Right lobe of liver (tissue), 6 donors: ENCODE data around the gene PRDM2. TPM values are rescaled to one million over a fixed set of nuclear protein-coding genes. Genes with fewer than 3 reads are reported as not detected.
"Not testable (repeated sequence)": the region's sequence is repeated elsewhere in the genome, so short reads cannot be mapped to it uniquely, and the experiment has no call there.

ENCODE experiments used
- ATAC-seq, 4 donors: fragments of 200-7000 bp; cut with Tn5 transposase; one replicate each; pipeline ENCODE4 v1.9.1; 2020; ENCODE audit warnings: mild to moderate bottlenecking in 4 of 4, moderate library complexity in 4 of 4
- DNase-seq, 3 donors: peaks; one replicate each; pipeline ENCODE4 v3.0.0-alpha.2; 2020
- H3K27ac ChIP-seq, 3 donors: fragments of 200-600 bp; one replicate each; pipeline ENCODE4 v1.8.0; 2022
- H3K27me3 ChIP-seq, 2 donors: fragments of 200-600 bp; one replicate each; pipeline ENCODE4 v1.8.0; 2022
- H3K36me3 ChIP-seq, 4 donors: fragments of 200-600 bp; sonication (generic) in 1 of 4; one replicate each; pipeline versions ENCODE4 v1.5.1 to v1.8.0; 2017 to 2022; ENCODE audit warnings: control low read depth in 1 of 4
- H3K4me1 ChIP-seq, 4 donors: fragments of 200-600 bp; sonication (generic) in 1 of 4; one replicate each; pipeline versions ENCODE4 v1.5.1 to v1.8.0; 2017 to 2022; ENCODE audit warnings: control low read depth in 1 of 4
- H3K4me3 ChIP-seq, 3 donors: fragments of 200-600 bp; one replicate each; pipeline ENCODE4 v1.8.0; 2022
- H3K9me3 ChIP-seq, 4 donors: fragments of 200-600 bp; sonication (generic) in 1 of 4; one replicate each; pipeline versions ENCODE4 v1.5.1 to v1.8.0; 2017 to 2022; ENCODE audit warnings: control low read depth in 1 of 4
- CTCF ChIP-seq, 4 donors: fragments of 200-600 bp in 3 of 4; fragments of 450-650 bp in 1 of 4; IDR thresholded peaks; one replicate each; pipeline versions ENCODE4 v1.5.1 to v1.8.0; 2016 to 2022; ENCODE audit warnings: antibody characterized with exemption in 4 of 4, mild to moderate bottlenecking in 2 of 4
- POLR2A ChIP-seq: fragments of 450-650 bp; IDR thresholded peaks from one replicate; pipeline ENCODE4 v1.6.1; 2017; ENCODE audit warnings: antibody characterized with exemption, mild to moderate bottlenecking
- WGBS: methylation state at CpG from one replicate; pipeline ENCODE4 v1.1.6; 2018; ENCODE audit warnings: low coverage, low lambda C conversion rate; ENCODE audit not compliant: insufficient coverage; ENCODE audit errors: missing lambda C conversion rate; 5-methylcytosine and 5-hydroxymethylcytosine counted together
- intact Hi-C, 2 donors: fragments of 100-400 bp; cut with DNase I; formaldehyde crosslinking; loops; one replicate each; pipeline versions ENCODE4 v1.11.2 to v1.14.1; 2022
- total RNA-seq, 6 experiments: library from RNA; depleted of rRNA in 2 of 6; stranded (reverse); fragments of >200 nt in 2 of 6; fragmentation: NEBNext Ultra II Directional in 3 of 6; extraction: Animal tissue kit (Norgen Biotek cat#: 25700) in 3 of 6; gene quantifications; one replicate each; pipeline versions ENCODE4 v1.1.0 to v1.2.4, GENCODE V29; 2016 to 2023
- donor health status: DM: no; HTN: yes; CAD: no.
- donor health status: DM: no; HTN: no; CAD: no.
- donor health status: DM: no; HTN: no; CAD: no.
- donor health status: DM: no; HTN: yes; CAD: no.
- donor health status: DM: no; HTN: yes; CAD: no.

Gene PRDM2
- total RNA-seq, 6 experiments from 2014 or later = 7.4 to 16.9 (median 12.5) TPM

- H3K27me3 ChIP-seq = peaks cover 0 to 8% of the 10 kb centered on the region in 2 donors
- intact Hi-C loops = no loop called here
- DNase-seq (no peak), ATAC-seq (no peak)
- H3K27ac ChIP-seq = no peak overlapping the region
- H3K36me3 ChIP-seq = no peaks in the 10 kb centered on the region
- no peak overlapping the region for H3K4me3 ChIP-seq
- no peaks in the 10 kb centered on the region for H3K4me1 ChIP-seq
- TF ChIP-seq CTCF (IDR thresholded peaks at IDR 0.05) = no peak
- no peak for TF ChIP-seq POLR2A
- no peaks in the 10 kb centered on the region for H3K9me3 ChIP-seq
- WGBS = 44% methylated on average over 1 of the region's 1 CpG
Measured at GRCh38 chr1:13681921-13682320, 18.1 kb upstream of the PRDM2 start.

GRCh38 chr1:13682444-13682843 is 17.5 kb upstream of the PRDM2 start:
- Histone ChIP-seq H3K27me3 (peaks cover 0 to 8% of the 10 kb centered on the region in 2 donors), H3K36me3 (no peaks in the 10 kb centered on the region), H3K4me3 (no peak overlapping the region), H3K27ac (no peak overlapping the region), H3K9me3 (no peaks in the 10 kb centered on the region), H3K4me1 (no peaks in the 10 kb centered on the region)
- DNase-seq (no peak), ATAC-seq (no peak)
- TF ChIP-seq POLR2A (no peak), CTCF (IDR thresholded peaks at IDR 0.05) (no peak)
- 57% methylated on average over 3 of the region's 3 CpGs for WGBS
- intact Hi-C loops = no loop called here

- no peak for ATAC-seq
- no peaks in the 10 kb centered on the region for H3K4me1 ChIP-seq
- WGBS = 65% methylated on average over 5 of the region's 7 CpGs
- H3K27me3 ChIP-seq = peaks cover 0 to 8% of the 10 kb centered on the region in 2 donors
- intact Hi-C loops = no loop called here
- H3K4me3 ChIP-seq = no peak overlapping the region
- H3K27ac ChIP-seq = no peak overlapping the region
- TF ChIP-seq POLR2A = no peak
- no peak for TF ChIP-seq CTCF (IDR thresholded peaks at IDR 0.05)
- no peaks in the 10 kb centered on the region for H3K9me3 ChIP-seq
- DNase-seq = no peak
- no peaks in the 10 kb centered on the region for H3K36me3 ChIP-seq
Measured at GRCh38 chr1:13683206-13683605, 16.8 kb upstream of the PRDM2 start.

GRCh38 chr1:13687151-13687715 is 12.8 kb upstream of the PRDM2 start:
- 64% methylated on average over 6 of the region's 6 CpGs for WGBS
- H3K4me3 ChIP-seq = no peak overlapping the region
- DNase-seq = no peak

GRCh38 chr1:13693094-13693493 is 6.9 kb upstream of the PRDM2 start:
- H3K4me1 ChIP-seq, ATAC-seq, H3K27ac ChIP-seq, intact Hi-C loops, DNase-seq, H3K36me3 ChIP-seq, H3K27me3 ChIP-seq, H3K9me3 ChIP-seq, H3K4me3 ChIP-seq: not testable (repeated sequence)
- WGBS = 41% methylated on average over 5 of the region's 6 CpGs

More at GRCh38 chr1:13687151-13687715, 12.8 kb upstream of the PRDM2 start:
- TF ChIP-seq POLR2A (no peak), CTCF (IDR thresholded peaks at IDR 0.05) (no peak)
- H3K9me3 ChIP-seq = no peaks in the 10 kb centered on the region
- intact Hi-C loops = no loop called here
- ATAC-seq = no peak
- no peaks in the 10 kb centered on the region for H3K36me3 ChIP-seq
- no peak overlapping the region for H3K27ac ChIP-seq
- peaks cover 0 to 8% of the 10 kb centered on the region in 2 donors for H3K27me3 ChIP-seq
- no peaks in the 10 kb centered on the region for H3K4me1 ChIP-seq
